ENCODE data around the gene CALD1.

CALD1 gene

DNA sequence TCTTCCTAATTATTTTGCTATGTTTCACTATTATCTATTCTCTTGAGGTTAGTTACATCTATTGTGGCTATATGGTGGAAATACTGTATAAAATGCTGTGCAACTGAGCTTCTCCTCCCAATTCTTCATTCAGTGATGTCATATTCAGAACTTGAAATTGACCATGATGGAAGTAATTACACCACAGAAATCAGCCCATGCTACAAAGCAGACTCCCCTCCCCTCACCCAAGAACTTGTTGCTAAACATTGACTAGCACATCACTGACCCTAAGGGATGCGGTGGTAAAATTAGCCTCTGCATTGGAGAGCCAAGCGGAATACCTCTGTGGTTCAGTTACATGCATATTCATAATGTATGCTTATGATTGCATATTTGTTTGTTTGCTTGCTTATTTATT is 8.8 kb downstream of the CALD1 start:
- no peak for DNase-seq (ENCODE audit: low read depth)

DNA sequence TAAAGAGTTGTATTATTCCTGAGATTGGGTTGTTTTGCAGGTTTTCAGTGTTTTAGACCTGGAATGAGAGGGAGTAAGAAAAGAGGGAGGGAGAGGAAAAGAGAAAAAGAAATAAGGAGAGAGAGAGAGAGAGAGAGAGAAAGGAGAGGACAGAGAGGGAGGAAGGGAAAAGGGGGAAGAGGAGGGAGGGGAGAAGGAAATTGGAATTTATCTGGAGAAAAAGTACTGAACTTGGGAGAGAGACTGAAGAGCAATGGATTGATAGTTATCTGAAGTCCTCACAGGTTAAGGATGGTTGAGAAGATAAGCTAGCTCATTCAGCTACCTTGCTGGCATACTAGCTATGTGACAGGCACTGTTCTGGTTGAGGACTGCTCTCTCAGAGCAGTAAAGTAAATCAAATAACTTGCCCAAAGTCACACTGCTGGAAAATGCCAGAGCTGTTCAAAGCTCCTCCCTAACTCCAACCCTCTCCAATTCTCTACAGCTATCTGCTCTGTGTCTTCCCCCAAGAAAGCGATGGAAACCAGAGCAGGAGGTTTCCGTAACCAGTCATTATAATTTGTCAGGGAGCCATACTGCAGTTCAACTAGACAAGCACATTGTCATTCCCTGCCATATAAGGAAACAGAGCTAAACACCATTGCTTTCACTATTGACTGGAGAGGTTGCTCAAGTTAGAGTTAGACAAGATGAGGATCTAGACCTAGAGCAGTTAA is 10.7 kb downstream of the CALD1 start:
- DNase-seq (ENCODE audit: low read depth) = no peak

DNA sequence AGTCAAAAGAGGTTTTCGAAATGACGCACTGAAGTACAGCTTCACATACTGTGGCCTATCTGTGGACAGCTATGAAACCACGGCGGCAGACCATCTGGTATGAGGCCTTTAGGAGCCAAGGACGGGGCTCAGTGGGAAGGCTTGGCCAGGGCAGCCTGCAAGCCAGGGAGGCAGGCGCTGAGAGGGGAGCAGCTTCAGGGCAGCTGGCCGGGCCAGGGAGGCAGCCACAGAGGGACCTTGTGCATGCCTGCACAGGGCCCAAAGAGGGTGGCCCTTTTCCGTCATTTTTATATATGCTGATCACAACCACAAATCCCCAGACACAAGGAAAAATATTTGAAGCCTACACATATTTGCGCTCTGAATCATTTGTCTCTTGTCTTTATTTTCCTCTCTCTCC is 13.5 kb downstream of the CALD1 start:
- no peak for DNase-seq (ENCODE audit: low read depth)

DNA sequence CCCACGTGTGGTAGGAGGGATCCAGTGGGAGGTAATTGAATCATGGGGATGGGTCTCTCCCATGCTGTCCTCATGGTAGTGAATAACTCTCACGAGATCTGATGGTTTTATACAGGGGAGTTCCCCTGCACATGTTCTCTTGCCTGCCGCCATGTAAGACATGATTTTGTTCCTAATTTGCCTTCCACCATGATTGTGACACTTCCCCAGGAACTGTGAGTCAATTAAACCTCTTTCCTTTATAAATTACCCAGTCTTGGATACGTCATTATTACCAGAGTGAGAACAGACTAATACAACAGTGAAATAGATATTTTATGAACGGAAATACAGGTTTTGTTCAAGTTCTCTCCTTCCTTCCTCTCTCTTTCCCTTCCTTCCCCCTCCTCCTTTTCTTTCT is 15.8 kb downstream of the CALD1 start:
- no peak for DNase-seq (ENCODE audit: low read depth)

DNA sequence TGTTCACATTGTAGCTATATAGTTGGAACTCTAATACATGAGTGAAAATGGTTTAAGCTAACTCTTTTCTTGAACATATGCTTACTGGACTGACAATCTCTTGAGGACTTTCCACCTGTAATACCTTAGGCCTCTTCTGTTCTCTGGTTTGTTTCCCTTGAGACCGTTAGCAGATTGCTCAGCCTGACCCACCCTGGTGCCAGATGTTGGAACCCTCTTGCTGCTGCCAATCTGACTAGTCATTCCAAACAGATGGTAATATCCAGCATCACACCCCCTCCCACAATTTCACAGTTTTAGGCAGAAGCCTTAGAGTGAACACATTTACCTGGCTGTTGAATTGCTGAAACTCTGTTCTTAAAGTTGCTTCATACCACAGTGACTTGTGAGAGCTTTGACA is 18.7 kb downstream of the CALD1 start:
- no peak for DNase-seq (ENCODE audit: low read depth)

DNA sequence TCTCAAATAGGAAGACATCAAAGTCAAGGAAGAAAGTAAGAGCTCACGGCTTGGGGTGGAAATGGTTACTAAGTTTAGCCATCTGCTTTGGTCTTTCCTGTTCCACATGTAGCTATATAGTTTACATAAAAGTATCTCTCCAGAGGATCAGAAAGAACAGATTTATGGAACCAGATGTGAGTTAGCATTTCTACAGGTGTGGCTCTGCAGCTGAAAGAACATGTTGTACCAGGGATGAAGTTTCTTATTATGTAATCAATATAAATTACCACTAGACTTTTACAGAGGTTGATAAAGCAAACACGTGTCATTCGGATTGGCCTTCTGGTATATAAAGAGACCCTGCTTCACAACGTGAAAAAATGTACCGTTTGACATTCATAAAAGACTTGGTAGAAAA is 19.9 kb downstream of the CALD1 start:
- DNase-seq (ENCODE audit: low read depth) = no peak

GRCh38 chr7:134802762-134803161 is 23.3 kb downstream of the CALD1 start:
- no peak for DNase-seq (ENCODE audit: low read depth)

- no peak for DNase-seq (ENCODE audit: low read depth)
These were observed 24.9 kb downstream of the CALD1 start for GRCh38 chr7:134804351-134804750.

- DNase-seq (ENCODE audit: low read depth) = no peak
These were observed 25.4 kb downstream of the CALD1 start for GRCh38 chr7:134804854-134805253.

GRCh38 chr7:134806197-134806596 is 26.8 kb downstream of the CALD1 start:
- DNase-seq (ENCODE audit: low read depth) = no peak

DNA sequence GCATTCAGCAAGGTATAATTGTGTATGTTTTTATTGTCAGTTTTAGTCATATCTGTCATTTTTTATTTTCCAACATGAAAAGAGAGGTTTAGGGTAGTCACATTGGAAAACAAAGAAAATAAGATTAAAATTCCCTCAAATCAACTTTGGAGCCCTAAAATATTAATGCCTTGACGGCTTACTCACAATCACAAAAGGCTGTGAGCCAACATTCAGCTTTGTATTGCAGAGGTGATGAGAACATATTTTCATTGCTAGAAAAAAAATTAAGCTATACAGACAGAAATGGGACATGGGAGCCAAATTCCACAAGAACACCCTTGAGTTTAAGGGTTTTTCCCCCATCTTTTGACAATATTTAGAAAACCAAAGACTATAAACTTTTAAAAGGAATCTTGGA is 30.2 kb downstream of the CALD1 start:
- DNase-seq (ENCODE audit: low read depth) = no peak

- no peak for DNase-seq (ENCODE audit: low read depth)
These were observed 32.3 kb downstream of the CALD1 start for GRCh38 chr7:134811765-134812164.

- DNase-seq (ENCODE audit: low read depth) = no peak
These were observed 34.4 kb downstream of the CALD1 start for GRCh38 chr7:134813663-134814396.

- no peak for DNase-seq (ENCODE audit: low read depth)
These were observed 35.4 kb downstream of the CALD1 start for GRCh38 chr7:134814730-134815364.

DNA sequence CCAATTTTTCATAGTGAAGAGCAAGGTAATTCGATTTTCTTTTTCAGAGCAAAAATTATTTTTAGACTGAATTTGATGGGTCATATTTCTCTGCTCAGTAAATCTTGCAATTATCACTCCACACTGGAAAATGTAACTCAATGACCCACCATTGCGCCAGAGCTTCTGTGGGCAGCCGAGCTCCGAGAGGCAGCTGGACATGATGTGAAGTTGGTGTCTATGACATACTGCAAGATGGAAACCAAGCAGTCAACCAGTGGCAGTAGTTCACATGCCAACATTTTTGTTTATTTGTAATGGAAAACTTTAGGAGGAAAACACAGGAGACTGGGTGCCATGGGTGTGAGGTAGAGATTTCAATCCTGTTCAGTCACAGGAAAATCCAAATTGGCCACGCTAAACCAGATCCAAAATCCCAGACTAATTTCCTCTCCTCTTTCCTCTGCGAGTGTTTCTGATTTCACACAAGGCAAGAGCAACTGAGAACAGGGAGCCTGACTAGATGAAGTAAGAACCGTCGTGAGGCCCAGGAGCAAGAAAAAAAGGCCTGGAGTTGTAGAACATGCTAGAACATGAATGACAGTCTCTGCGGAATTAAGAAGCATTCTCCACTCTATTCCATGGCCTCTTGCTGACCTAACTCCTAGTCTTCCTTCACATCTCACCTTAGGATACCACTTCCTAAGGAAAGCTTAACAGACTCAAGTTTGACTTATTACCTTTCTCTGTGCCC is 39.3 kb downstream of the CALD1 start:
- no peak for DNase-seq (ENCODE audit: low read depth)

- no peak for DNase-seq (ENCODE audit: low read depth)
These were observed 40.0 kb downstream of the CALD1 start for GRCh38 chr7:134819401-134819800.

GRCh38 chr7:134820295-134820694 is 40.9 kb downstream of the CALD1 start:
- DNase-seq (ENCODE audit: low read depth) = no peak

GRCh38 chr7:134820778-134821177 is 41.3 kb downstream of the CALD1 start:
- DNase-seq (ENCODE audit: low read depth) = no peak

- no peak for DNase-seq (ENCODE audit: low read depth)
These were observed 44.0 kb downstream of the CALD1 start for GRCh38 chr7:134823400-134823799.

- DNase-seq (ENCODE audit: low read depth) = no peak
These were observed 46.2 kb downstream of the CALD1 start for GRCh38 chr7:134825666-134826065.

GRCh38 chr7:134826105-134826504 is 46.7 kb downstream of the CALD1 start:
- DNase-seq (ENCODE audit: low read depth) = no peak

GRCh38 chr7:134827436-134827835 is 48.0 kb downstream of the CALD1 start:
- no peak for DNase-seq (ENCODE audit: low read depth)

GRCh38 chr7:134827889-134828288 is 48.5 kb downstream of the CALD1 start:
- no peak for DNase-seq (ENCODE audit: low read depth)
